PC-3 (cell line): ENCODE measurements around the gene UGT1A9.

Source experiments
- EZH2 ChIP-seq: fragments of 300-600 bp; sonication (generic); IDR thresholded peaks from one replicate; pipeline ENCODE4 v1.6.1; 2017; ENCODE audit warnings: antibody characterized with exemption, mild to moderate bottlenecking, low read length; ENCODE audit not compliant: unreplicated experiment
- TF ChIP-seq, protein P1 (sequence below): fragments of 300-600 bp; sonication (generic); conservative IDR thresholded peaks from 2 replicates; pipeline ENCODE4 v1.5.1; 2017; ENCODE audit warnings: antibody characterized with exemption, low read depth, mild to moderate bottlenecking, low read length

DNA sequence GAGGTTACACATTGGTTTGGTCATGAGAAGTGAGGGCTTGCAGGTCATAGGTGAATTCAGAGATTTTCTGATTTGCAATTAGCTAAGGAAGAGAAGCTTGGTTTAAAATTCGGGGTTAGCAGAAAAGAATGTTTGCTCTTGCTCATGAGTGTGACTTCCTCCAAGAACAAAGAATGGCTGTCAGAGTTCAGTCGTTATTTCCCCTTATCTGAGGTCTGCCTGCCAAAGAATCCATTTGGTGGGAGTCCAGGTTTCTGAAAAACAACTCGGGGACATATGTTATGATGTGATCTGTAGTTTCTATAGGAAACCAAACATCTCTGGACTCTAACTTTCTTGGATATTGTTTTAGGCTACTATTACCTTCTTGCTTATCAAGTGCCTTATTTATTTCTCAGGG, 17.8 kb downstream of the UGT1A9 start:
- TF ChIP-seq EZH2, result no peak
- TF ChIP-seq, protein P1, sequence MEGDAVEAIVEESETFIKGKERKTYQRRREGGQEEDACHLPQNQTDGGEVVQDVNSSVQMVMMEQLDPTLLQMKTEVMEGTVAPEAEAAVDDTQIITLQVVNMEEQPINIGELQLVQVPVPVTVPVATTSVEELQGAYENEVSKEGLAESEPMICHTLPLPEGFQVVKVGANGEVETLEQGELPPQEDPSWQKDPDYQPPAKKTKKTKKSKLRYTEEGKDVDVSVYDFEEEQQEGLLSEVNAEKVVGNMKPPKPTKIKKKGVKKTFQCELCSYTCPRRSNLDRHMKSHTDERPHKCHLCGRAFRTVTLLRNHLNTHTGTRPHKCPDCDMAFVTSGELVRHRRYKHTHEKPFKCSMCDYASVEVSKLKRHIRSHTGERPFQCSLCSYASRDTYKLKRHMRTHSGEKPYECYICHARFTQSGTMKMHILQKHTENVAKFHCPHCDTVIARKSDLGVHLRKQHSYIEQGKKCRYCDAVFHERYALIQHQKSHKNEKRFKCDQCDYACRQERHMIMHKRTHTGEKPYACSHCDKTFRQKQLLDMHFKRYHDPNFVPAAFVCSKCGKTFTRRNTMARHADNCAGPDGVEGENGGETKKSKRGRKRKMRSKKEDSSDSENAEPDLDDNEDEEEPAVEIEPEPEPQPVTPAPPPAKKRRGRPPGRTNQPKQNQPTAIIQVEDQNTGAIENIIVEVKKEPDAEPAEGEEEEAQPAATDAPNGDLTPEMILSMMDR, result no peak
